ENCODE measurements around the gene EXPH5. TPM values are rescaled to one million over a fixed set of nuclear protein-coding genes. Genes with fewer than 3 reads are reported as not detected.

Gene EXPH5
- total and polyA plus RNA-seq, 2 donors (not counting 3 experiments of a cell fraction or from before 2014, with no cell fraction given) = 0.03 to 0.09 TPM

DNA sequence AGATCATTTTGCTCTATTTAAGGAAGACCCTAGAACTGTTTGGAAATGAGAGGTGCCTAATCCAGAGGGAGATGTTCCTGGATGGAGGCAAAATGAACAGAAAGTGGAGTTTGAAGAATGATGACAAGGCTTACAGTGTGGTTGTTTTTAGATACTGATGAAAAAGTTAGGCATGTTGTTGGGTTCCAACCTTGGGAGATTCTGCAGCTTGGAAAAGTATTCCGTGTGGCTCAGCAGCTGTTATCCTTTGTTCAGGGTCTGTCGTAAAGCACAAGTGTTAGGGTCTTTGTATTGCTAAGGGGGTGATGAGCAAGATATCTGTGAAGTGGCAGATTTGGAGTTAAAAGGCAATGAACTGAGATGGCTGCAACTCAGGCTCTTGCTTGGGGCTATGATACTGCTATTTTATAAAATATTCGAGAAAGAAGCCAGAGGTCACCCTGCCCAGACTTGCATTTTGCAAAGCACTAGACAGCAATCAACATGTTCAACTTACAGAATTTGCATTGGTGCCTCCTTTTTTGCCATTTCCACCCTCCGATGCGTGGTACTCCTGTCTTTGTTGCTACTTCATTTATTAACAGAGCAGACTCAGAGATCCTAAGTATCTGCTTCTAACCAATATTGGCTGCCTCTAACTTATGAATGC, 50.1 kb downstream of the EXPH5 start:
- H4K20me1 ChIP-seq (replicated peaks; ENCODE audit: control insufficient read depth, extremely low read depth, insufficient read depth, low read length) = no peaks in the 10 kb centered on the region
- H3K9ac ChIP-seq (replicated peaks; ENCODE audit: extremely low read depth, insufficient read depth, low read length) = no peak overlapping the region
- FAIRE-seq (no peak), DNase-seq (ENCODE audit: low read depth, low spot score) (no peak)
- dilution Hi-C loops (cut with MboI; ENCODE audit: extremely low pct_ligation_motif_present, low sequenced_read_pairs) = no loop called here
- no peaks in the 10 kb centered on the region for H3K79me2 ChIP-seq (ENCODE audit: control insufficient read depth, insufficient read depth, low read length)
- CTCF ChIA-PET = no interaction called here
- peaks cover 2 to 7% of the 10 kb centered on the region in 2 experiments for H3K27me3 ChIP-seq (ENCODE audit: control insufficient read depth in 2 of 2, insufficient read depth in 2 of 2, low read length in 2 of 2)
- no peak overlapping the region for H3K4me2 ChIP-seq (ENCODE audit: insufficient read depth, low read length)
- POLR2A ChIA-PET = no interaction called here
- no peak overlapping the region for H3K27ac ChIP-seq (ENCODE audit: insufficient read depth, low read depth, low read length)
- H3K9me3 ChIP-seq (replicated peaks; ENCODE audit: control insufficient read depth, insufficient read depth, low read length) = no peaks in the 10 kb centered on the region
- no peaks in the 10 kb centered on the region for H3K36me3 ChIP-seq (ENCODE audit: control insufficient read depth in 2 of 2, extremely low read depth in 1 of 2, insufficient read depth in 2 of 2, low read length in 2 of 2)
- H2AFZ ChIP-seq (ENCODE audit: low read depth, low read length) = no peak overlapping the region
- BruUV-seq (replicated peaks) = no TSS peak
- no peak overlapping the region for H3K4me3 ChIP-seq (replicated peaks in 1 of 3; ENCODE audit: insufficient read depth in 1 of 3, low read depth in 1 of 3, low read length in 3 of 3)
- no peaks in the 10 kb centered on the region for H3K9me1 ChIP-seq (replicated peaks; ENCODE audit: control insufficient read depth, extremely low read depth, insufficient read depth, low read length)
- TF ChIP-seq EZH2 (IDR thresholded peaks at IDR 0.05; ENCODE audit: borderline replicate concordance, low read depth, low read length, severe bottlenecking) (no peak), MYC (IDR thresholded peaks at IDR 0.05; ENCODE audit: low read depth, low read length) (no peak), GATA2 (IDR thresholded peaks at IDR 0.05; ENCODE audit: insufficient read depth, insufficient read length, low read depth, low read length) (no peak), POLR2AphosphoS5 (IDR thresholded peaks at IDR 0.05; ENCODE audit: insufficient read depth, low read depth, low read length) (no peak)
- TF ChIP-seq, protein P1, sequence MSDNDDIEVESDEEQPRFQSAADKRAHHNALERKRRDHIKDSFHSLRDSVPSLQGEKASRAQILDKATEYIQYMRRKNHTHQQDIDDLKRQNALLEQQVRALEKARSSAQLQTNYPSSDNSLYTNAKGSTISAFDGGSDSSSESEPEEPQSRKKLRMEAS (IDR thresholded peaks at IDR 0.05; ENCODE audit: insufficient read depth, insufficient read length) = no peak
- TF ChIP-seq, protein P2, sequence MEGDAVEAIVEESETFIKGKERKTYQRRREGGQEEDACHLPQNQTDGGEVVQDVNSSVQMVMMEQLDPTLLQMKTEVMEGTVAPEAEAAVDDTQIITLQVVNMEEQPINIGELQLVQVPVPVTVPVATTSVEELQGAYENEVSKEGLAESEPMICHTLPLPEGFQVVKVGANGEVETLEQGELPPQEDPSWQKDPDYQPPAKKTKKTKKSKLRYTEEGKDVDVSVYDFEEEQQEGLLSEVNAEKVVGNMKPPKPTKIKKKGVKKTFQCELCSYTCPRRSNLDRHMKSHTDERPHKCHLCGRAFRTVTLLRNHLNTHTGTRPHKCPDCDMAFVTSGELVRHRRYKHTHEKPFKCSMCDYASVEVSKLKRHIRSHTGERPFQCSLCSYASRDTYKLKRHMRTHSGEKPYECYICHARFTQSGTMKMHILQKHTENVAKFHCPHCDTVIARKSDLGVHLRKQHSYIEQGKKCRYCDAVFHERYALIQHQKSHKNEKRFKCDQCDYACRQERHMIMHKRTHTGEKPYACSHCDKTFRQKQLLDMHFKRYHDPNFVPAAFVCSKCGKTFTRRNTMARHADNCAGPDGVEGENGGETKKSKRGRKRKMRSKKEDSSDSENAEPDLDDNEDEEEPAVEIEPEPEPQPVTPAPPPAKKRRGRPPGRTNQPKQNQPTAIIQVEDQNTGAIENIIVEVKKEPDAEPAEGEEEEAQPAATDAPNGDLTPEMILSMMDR (IDR thresholded peaks at IDR 0.05; ENCODE audit: extremely low read depth in 1 of 2, insufficient read depth in 1 of 2, low read depth in 1 of 2, low read length in 2 of 2) = no peak
- intact Hi-C loops (cut with micrococcal nuclease) = no loop called here
- H3K4me1 ChIP-seq (ENCODE audit: control insufficient read depth, extremely low read depth, insufficient read depth, low read length) = no peaks in the 10 kb centered on the region
